Epithelial cell of proximal tubule (primary cell): Measurements from ENCODE around the gene KRTAP2-4. TPM values are rescaled to one million over a fixed set of nuclear protein-coding genes. Genes with fewer than 3 reads are reported as not detected.
"Not testable (repeated sequence)": the region's sequence is repeated elsewhere in the genome, so short reads cannot be mapped to it uniquely, and the experiment has no call there.

Experiments
- DNase-seq: peaks from one replicate; pipeline ENCODE4 v3.0.0-alpha.2; 2011; ENCODE audit warnings: low read depth
- H3K4me3 ChIP-seq: 2 replicates; pipeline ENCODE4 v1.5.1; 2011; ENCODE audit warnings: low read depth, mild to moderate bottlenecking, low read length
- CTCF ChIP-seq: conservative IDR thresholded peaks from 2 replicates; pipeline ENCODE4 v1.5.1; 2012; ENCODE audit warnings: low read depth, mild to moderate bottlenecking, low read length
- total RNA-seq: library from RNA; depleted of rRNA; stranded (reverse); fragments of >200 nt; gene quantifications from 2 replicates; pipeline ENCODE4 v1.2.3, GENCODE V29; 2015

Gene KRTAP2-4
- total RNA-seq, 1 donor from 2014 or later: not detected

- no peak overlapping the region for H3K4me3 ChIP-seq
- no peak for TF ChIP-seq CTCF
- no peak for DNase-seq
Observed at GRCh38 chr17:41082626-41083025, 16.9 kb upstream of the KRTAP2-4 start.

- DNase-seq: no peak
- no peak for TF ChIP-seq CTCF
- no peak overlapping the region for H3K4me3 ChIP-seq
Observed at GRCh38 chr17:41076788-41077187, 11.1 kb upstream of the KRTAP2-4 start.

- no peak for TF ChIP-seq CTCF
- DNase-seq: no peak
Observed at GRCh38 chr17:41073676-41074075, 8.0 kb upstream of the KRTAP2-4 start.

GRCh38 chr17:41071606-41072360 lies 6.1 kb upstream of the KRTAP2-4 start:
- H3K4me3 ChIP-seq: no peak overlapping the region
- no peak for TF ChIP-seq CTCF
- DNase-seq: no peak

More at GRCh38 chr17:41073676-41074075, 8.0 kb upstream of the KRTAP2-4 start:
- H3K4me3 ChIP-seq: no peak overlapping the region

GRCh38 chr17:41069031-41069430 lies 3.4 kb upstream of the KRTAP2-4 start:
- no peak for DNase-seq
- no peak for TF ChIP-seq CTCF
- no peak overlapping the region for H3K4me3 ChIP-seq

- no peak for DNase-seq
- H3K4me3 ChIP-seq: no peak overlapping the region
- no peak for TF ChIP-seq CTCF
Observed at GRCh38 chr17:41067281-41067680, 1.6 kb upstream of the KRTAP2-4 start.

- DNase-seq, H3K4me3 ChIP-seq: not testable (repeated sequence)
Observed at GRCh38 chr17:41065016-41065689, 526 bp downstream of the KRTAP2-4 start.
